Stimulated activated CD4-positive, alpha-beta T cell treated with anti-CD3 and anti-CD28 coated beads, Interleukin-12 subunit alpha, Interleukin-12 subunit beta, amount 100 ng/mL, for 24 hours (primary cell): Measurements from ENCODE around the gene SEC31A.

Experiments used
- DNase-seq, 2 experiments: peaks; one replicate each; pipeline ENCODE4 v3.0.0-alpha.2; 2020; ENCODE audit warnings: low read depth in 2 of 2

The SEC31A gene

GRCh38 chr4:82791179-82791578 is 99.8 kb downstream of the SEC31A start:
- DNase-seq, result no peak

- DNase-seq, result no peak
These were observed 100.8 kb downstream of the SEC31A start for GRCh38 chr4:82790060-82790660.

- DNase-seq, result no peak
These were observed 101.8 kb downstream of the SEC31A start for GRCh38 chr4:82789025-82789776.

GRCh38 chr4:82787342-82787741 is 103.6 kb downstream of the SEC31A start:
- no peak for DNase-seq

- no peak for DNase-seq
These were observed 104.1 kb downstream of the SEC31A start for GRCh38 chr4:82786828-82787227.

GRCh38 chr4:82785611-82786400 is 105.1 kb downstream of the SEC31A start:
- DNase-seq, result no peak

- no peak for DNase-seq
These were observed 106.0 kb downstream of the SEC31A start for GRCh38 chr4:82784681-82785610.

GRCh38 chr4:82782626-82783345 is 108.2 kb downstream of the SEC31A start:
- DNase-seq, result no peak

GRCh38 chr4:82780752-82781231 is 110.2 kb downstream of the SEC31A start:
- DNase-seq, result no peak

- DNase-seq, result no peak
These were observed 110.7 kb downstream of the SEC31A start for GRCh38 chr4:82780170-82780751.

- DNase-seq, result no peak
These were observed 111.9 kb downstream of the SEC31A start for GRCh38 chr4:82779032-82779431.

GRCh38 chr4:82777857-82778525 is 113.0 kb downstream of the SEC31A start:
- DNase-seq, result no peak

GRCh38 chr4:82776925-82777542 is 113.9 kb downstream of the SEC31A start:
- DNase-seq, result no peak

- no peak for DNase-seq
These were observed 115.7 kb downstream of the SEC31A start for GRCh38 chr4:82775243-82775642.

- DNase-seq, result no peak
These were observed 116.2 kb downstream of the SEC31A start for GRCh38 chr4:82774711-82775171.

- no peak for DNase-seq
These were observed 117.9 kb downstream of the SEC31A start for GRCh38 chr4:82773057-82773456.

- no peak for DNase-seq
These were observed 120.3 kb downstream of the SEC31A start for GRCh38 chr4:82770607-82771006.
